Myocyte (in vitro differentiated cells): ENCODE results near the gene ZNF646. TPM values are rescaled to one million over a fixed set of nuclear protein-coding genes. Genes with fewer than 3 reads are reported as not detected.

Source experiments
- DNase-seq: peaks from one replicate; pipeline ENCODE4 v3.0.0-alpha.2; 2012; ENCODE audit warnings: low read depth
- polyA plus RNA-seq: library from polyadenylated mRNA; unstranded; fragments of >200 nt; gene quantifications from one replicate; pipeline ENCODE4 v1.2.1, GENCODE V29; 2012; ENCODE audit warnings: missing spikeins
- total RNA-seq: library from RNA; depleted of rRNA; stranded (reverse); fragments of >200 nt; gene quantifications from 2 replicates; pipeline ENCODE4 v1.2.3, GENCODE V29; 2014

The ZNF646 gene
- total RNA-seq, result 17.6 and 29.6 TPM in 2 replicates
- 13.2 TPM for polyA plus RNA-seq

DNA sequence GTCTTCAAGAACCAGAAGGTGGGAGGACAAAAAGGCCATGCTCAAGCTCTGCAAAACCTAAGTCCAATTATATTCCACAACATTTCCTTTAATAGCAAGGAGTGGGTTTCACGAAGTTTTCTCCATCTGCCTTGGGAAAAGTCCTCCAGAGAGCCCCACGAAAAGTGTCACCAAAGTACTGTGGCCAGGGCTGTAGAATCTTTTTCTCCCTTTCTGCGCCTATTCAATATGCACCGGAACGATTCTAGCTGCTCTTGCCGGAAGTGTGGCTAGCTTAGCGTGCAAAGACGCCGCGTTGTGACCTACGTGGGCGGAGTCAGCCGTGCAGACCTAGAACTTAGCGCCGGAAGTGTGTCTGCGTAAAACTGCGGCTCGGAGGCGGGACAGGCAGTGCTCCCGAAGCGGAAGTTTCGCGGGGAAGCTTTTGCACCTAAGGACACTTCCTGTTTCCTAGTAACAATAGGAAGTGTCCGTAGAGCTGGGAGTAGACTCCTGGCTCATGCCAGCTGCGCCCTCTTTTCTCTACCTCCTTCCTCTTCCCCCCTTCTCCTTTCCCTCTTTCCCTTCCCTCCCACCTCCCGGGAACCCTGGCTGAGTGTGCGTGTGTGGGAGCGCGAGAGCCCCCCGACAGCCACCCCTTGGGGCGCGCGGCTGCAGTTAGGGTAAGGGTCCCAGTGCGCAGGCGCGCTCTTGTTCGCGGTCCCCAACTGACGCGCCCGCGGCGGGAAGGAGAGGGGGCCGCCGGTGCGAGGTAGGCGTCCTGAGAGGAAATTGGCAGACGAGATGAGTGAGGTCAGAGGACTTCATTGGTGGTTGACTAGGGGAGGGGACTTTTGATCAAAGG lies at the start of gene ZNF646, which contains the start of gene ZNF668:
Gene ZNF646, plus strand, starts transcription at position 453 of the 844 bp plus-strand sequence. CDS start 1,903 bp downstream, outside the sequence.
Gene ZNF668, minus strand, starts transcription at position 271 of the 844 bp plus-strand sequence. CDS start 9,781 bp downstream, outside the sequence.
- DNase-seq, result peak; percentile 99

- DNase-seq, result no peak
Observed at GRCh38 chr16:31025339-31025738, 48.9 kb upstream of the ZNF646 start.

DNA sequence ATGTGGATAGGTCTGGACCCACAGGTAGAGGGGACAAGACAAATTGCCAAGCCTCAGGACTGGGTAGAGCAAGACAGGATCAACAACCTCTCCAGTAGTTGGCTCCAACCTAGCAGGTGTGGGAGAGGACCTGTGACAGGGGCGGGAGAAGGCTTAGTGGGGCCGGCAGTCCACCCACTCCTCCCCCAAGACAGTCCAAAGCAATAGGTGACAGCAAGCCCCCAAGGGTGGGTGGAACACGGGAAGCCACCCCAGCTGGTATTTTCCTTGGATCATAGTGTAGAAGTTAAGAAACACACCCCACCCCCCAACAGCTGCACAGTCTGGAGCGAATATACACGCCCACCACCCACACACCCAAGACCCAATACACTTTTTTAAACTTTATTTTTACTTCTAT lies 45.0 kb upstream of the ZNF646 start:
- no peak for DNase-seq

DNA sequence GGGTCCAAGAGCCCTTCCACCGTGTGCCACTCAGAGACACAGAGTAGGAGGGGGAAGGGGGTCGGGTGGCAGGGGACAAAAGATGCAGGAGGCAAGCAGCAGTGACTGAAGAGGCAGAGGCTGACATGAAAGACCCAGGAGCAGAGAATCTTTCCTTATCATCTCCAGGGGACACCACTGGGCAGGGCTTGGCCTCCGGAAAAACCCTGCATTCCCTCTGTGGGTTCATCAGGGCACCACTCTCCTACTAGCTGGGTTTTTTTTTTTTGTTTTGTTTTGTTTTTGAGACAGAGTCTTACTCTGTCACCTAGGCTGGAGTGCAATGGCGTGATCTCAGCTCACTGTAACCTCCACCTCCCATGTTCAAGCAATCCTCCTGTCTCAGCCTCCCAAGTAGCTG lies 42.9 kb upstream of the ZNF646 start:
- no peak for DNase-seq

DNA sequence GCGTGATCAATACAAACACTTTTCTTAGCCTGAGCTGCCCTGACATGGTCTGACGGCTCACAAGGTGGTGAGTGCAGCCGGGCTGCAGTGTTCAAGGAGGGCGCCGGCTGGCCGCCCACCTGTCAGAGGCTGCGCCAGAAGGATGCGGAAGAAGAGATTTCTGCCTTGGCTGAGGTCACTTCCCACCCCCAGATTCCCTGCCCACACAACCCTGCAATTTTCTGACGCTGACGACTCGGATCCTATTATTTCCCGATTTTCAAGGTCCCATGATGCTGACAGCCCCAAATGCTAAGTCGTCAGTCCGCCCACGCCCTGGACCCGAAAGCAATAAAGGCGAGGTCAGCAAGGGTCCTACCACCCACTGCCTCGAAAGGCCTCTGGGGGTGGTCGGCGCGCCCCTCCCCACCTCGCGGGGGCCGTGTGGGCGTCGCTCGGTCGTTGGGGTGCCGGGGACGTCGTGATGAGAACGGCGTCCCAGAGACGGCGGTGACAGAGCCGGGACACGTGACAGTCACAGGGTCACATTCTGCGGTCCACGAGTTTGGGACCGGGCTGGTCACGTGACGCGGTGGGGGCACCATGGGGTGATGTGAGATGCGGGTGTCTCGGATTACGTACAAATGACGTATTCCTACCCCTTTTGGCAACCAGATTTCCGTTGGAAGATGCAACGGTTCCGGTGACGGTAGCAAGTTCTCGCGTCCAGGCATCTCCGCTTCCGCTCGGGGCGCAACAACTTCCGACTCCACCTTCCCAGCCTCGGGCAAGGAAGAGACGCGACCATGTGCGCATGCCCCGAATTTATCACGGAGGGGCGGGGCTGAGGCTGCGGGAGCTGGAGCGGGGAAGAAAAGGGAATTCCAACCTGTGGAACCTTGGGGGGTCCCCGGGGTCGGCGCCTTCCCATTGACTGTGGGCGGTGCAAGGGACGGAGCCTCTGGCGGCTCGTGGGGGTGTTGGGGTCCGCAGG lies 41.2 kb upstream of the ZNF646 start, which contains the start of gene STX4:
Gene STX4, plus strand, starts transcription at position 823 of the 973 bp plus-strand sequence. CDS start 248 bp downstream, outside the sequence.
- DNase-seq, result peak; percentile 99

- peak; percentile 92 for DNase-seq
Observed at GRCh38 chr16:31033709-31034492, 40.3 kb upstream of the ZNF646 start.

GRCh38 chr16:31036691-31037090 lies 37.5 kb upstream of the ZNF646 start:
- no peak for DNase-seq

GRCh38 chr16:31038993-31039392 lies 35.2 kb upstream of the ZNF646 start:
- DNase-seq, result no peak

- no peak for DNase-seq
Observed at GRCh38 chr16:31042866-31043265, 31.4 kb upstream of the ZNF646 start.

GRCh38 chr16:31043352-31043751 lies 30.9 kb upstream of the ZNF646 start:
- peak; percentile 42 for DNase-seq

DNA sequence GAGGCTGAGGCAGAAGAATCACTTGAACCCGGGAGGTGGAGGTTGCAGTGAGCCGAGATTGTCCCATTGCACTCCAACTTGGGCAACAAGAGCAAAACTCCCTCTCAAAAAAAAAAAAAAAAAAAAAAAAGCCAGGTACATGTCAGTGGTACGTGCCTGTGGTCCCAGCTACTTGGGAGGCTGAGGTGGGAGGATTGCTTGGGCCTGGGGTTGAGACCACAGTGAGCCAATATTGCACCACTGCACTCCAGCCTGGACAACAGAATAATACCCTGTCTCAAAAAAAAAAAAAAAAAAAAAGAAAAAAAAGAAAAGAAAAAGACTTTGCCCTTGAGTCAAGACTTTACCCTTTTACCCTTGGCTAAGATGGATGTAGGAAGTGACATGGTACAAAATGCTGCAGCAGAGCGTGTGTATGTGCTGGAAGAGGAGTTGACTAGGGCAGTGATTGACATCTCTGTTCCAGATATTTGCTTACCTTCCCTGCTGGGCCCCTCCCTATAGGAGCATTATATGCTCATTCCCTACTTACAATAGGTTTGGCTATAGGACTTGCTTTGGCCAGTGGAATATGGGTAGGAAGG lies 30.2 kb upstream of the ZNF646 start:
- no peak for DNase-seq

- DNase-seq, result peak; percentile 73
Observed at GRCh38 chr16:31050280-31051030, 23.8 kb upstream of the ZNF646 start.

DNA sequence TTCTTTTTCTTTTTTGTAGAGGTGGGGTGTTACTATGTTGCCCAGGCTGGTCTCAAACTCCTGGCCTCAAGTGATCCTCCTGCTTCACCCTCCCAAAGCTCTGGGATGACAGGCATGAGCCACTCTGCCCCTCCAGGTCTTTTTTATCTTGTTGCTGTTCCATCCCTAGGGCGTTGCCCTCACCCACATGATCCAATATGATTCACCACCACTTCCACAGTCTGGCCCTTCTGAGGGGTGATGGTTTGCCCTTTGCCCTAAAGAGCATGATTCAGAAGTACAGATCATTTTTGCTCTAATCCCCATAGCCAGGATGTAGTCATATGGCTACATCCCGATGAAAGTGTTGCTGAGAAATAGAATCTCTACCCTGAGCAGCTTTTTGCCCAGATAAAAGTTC lies 22.1 kb upstream of the ZNF646 start:
- peak; percentile 96 for DNase-seq

DNA sequence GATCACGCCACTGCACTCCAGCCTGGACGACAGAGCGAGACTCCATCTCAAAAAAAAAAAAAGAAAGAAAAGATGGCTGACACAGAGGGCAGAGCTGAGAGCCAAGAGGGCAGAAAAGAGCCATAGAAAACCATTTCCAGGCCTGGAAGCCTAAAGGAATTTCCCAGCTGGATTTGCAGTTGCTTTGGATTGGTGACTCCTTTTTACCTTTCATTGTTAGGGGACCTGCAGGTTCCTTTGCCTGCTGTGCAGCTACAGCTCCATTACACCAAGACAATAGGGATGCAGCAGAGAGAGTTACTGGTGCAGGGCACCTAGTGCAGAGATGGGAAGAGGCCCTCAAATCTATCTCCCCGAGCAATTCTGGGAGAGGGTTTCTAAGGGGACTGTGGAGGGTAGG lies 18.6 kb upstream of the ZNF646 start:
- DNase-seq, result no peak

DNA sequence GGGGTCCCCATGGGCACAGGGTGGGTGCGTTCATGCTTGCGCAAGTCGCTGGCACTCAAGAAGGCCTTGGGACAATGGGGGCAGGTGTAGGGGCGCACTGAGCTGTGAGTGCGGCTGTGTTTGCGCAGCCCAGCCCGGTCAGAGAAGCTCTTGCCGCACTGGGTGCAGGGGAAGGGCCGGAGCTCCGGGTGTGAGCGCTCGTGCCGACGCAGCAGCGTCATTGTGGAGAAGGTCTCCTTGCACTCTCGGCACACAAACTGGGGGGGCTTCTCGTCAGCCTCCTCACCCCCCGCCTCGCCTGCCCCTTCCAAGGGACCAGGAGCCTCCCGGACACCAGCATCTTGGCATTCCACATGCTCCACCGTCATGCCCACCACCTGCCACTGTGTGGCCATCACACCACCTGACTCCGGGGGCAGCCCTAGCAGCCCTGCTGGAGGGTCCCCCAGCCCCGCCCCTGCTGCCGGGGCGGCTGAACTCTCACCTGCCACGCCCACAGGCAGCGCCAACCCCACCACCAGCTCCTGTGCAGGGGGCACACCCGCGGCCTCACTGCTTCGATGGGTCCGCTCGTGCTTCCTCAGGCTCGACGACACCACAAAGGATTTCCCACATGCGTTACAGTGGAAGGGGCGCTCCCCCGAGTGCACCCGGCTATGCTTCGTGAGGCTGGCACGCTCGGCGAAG lies 13.0 kb upstream of the ZNF646 start:
- DNase-seq, result no peak

- no peak for DNase-seq
Observed at GRCh38 chr16:31061813-31062440, 12.3 kb upstream of the ZNF646 start.

GRCh38 chr16:31063495-31063842 lies 10.8 kb upstream of the ZNF646 start:
- no peak for DNase-seq

GRCh38 chr16:31063843-31064611 lies 10.2 kb upstream of the ZNF646 start:
- DNase-seq, result no peak
